ENCODE measurements around the gene MYO1A. TPM values are rescaled to one million over a fixed set of nuclear protein-coding genes. Genes with fewer than 3 reads are reported as not detected.
"Not testable (repeated sequence)": the region's sequence is repeated elsewhere in the genome, so short reads cannot be mapped to it uniquely, and the experiment has no call there.

MYO1A gene
- polyA plus RNA-seq, 3 donors = 0.11 to 0.47 (median 0.20) TPM

DNA sequence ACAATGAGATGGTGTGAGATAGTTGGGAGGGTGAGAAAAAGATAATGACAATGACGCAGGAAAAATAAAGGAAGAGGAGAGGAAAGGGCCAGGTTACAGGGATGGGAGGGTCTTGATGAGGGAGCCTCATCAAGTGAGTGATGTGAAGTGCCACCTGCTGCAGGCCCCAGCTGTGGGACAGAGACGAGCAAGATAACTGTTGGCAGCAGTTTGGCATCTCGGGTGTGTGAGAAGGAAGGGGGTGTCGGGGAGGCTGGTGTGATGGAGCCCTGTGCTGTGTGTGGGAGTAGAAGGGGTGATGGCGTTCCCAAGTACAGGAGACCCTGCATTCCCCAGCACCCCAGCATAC is 22.1 kb downstream of the MYO1A start:
- no peak for DNase-seq (ENCODE audit: extremely low read depth in 1 of 11, low read depth in 9 of 11, low spot score in 4 of 11)

- no peak for DNase-seq (ENCODE audit: extremely low read depth in 1 of 11, low read depth in 9 of 11, low spot score in 4 of 11)
Measured at GRCh38 chr12:57027011-57027804, 22.7 kb downstream of the MYO1A start.

DNA sequence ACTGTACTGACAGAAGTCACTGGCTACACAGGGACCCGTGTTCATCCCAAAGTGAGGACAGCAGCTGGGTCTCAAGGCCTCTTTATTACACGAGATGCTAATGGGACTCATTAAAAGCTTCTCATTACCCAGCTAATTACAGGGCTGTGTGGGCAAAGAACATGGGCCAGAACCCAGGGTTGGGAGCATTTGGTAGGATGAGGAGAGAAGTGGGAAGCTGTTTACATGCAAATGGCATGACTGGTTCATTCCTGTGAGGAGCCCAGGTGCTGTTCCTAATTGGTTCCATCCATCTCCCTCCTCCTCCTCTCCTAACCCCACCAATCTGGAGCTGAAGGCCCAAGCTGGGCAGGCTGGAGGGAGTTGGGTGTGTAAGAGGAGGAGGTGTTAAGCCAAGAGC is 24.7 kb downstream of the MYO1A start:
- DNase-seq (ENCODE audit: extremely low read depth in 1 of 11, low read depth in 9 of 11, low spot score in 4 of 11) = no peak

DNA sequence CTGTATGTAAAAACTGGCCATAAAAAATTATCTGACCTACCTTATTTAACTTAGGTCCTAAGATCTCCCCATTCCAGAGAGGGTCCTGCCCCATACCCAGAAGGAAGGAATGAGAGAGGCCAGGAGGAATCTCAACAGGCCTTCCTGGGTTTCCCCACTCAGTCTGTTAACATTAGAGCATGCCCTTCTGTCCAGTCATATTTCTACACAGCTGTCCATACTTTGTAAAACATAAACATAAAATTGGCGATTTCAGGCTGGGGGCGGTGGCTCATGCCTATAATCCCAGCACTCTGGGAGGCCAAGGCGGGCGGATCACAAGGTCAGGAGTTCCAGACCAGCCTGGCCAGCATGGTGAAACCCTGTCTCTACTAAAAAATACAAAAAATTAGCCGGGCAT is 27.6 kb downstream of the MYO1A start:
- not testable (repeated sequence) for DNase-seq (ENCODE audit: extremely low read depth in 1 of 11, low read depth in 9 of 11, low spot score in 4 of 11)

- no peak for DNase-seq (ENCODE audit: extremely low read depth in 1 of 11, low read depth in 9 of 11, low spot score in 4 of 11)
Measured at GRCh38 chr12:57019983-57020719, 29.8 kb downstream of the MYO1A start.

DNA sequence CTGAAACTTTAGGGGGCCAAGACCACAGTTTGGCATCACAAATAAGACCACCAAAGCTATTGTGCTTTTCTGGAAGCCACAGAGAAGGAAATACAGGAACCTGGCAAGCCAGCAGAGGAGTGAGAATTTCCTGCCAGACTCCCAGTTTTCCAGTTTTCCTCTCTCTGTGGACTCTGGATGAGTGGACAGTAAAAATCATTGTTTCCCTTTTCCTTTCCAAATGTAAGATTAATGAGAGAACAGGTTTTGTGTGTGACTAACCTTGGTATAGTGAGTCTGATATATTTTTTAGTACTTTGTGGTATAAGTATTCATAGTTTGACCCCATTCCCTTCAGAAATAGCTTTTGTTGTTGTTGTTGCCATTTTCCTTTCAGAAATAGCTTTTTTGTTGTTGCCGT is 31.0 kb downstream of the MYO1A start:
- no peak for DNase-seq (ENCODE audit: extremely low read depth in 1 of 11, low read depth in 9 of 11, low spot score in 4 of 11)

DNA sequence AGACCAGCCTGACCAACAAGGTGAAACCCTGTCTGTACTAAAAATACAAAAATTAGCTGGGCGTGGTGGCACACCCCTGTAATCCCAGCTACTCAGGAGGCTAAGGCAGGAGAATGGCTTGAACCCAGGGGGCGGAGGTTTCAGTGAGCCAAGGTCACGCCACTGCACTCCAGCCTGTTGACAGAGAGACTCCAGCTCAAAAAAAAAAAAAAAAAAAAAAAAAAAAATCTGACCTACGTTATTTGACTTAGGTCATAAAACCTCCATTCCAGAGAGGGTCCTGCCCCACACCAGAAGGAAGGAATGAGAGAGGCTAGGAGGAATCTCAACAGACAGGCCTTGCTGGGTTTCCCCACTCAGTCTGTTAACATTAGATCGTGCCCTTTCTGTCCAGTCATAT is 31.6 kb downstream of the MYO1A start:
- not testable (repeated sequence) for DNase-seq (ENCODE audit: extremely low read depth in 1 of 11, low read depth in 9 of 11, low spot score in 4 of 11)

DNA sequence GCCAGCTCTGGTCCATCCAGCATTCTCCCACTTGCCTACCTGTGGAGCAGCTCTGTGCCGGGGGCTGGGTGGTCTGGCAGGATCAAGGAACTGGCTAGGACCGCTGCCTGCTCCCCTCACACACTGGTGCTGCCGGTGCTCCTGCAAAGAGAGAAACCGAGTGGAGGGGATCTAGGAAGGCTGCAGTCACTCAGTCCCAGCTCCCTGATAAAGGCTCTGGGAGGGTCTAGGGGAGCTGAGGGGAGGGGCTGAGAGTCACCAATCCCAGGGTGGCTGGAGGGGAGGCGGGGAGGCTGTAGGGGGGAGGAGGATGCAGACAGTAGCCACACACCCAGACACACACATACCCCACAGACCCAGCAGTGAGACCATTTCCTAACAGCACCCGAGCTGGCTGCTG is 33.6 kb downstream of the MYO1A start, which contains the start of gene TAC3:
TSS of gene TAC3 (minus strand) at position 182 of the 400 bp plus-strand sequence. CDS start 732 bp downstream, outside the sequence.
- DNase-seq (ENCODE audit: extremely low read depth in 1 of 11, low read depth in 9 of 11, low spot score in 4 of 11) = no peak

DNA sequence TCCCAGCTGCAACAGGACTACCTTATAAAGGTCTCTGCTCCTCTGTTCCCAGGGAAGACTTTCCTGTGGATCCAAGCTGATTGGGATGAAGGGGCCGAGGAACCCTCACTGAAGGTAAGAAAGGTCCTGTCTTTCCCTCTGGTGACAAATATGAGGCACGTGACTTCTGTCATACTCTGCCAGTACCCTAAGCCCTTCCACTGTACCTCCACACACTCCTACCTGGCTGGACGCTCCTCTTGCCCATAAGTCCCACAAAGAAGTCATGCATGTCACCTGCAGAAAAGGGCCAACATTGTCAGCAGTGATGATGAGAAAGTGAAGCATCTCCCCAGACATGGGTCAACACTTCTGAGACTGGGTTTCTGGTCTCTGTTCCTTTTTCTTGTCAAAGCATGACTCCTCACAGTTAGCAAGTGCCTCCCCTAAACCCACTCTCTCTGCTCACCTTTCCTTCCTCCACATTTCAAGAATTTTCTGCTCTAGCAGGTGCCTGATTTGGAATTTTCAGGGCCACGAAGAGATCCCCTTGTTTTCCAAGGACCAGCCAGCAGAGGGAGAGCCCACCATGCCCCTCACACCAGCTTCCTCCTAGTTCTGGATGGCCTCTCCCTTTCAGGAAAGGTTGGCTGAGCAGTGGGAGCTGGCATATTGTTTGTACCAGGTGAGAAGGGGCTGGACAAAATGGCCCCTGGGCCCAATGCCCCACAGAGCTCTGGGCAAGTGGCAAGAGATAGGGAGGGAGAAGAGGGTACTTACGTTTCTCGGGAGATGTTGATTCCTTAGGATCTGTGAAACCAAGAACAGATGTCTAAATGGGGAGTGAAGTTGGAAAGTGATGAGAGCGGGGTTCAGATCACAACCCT is 37.1 kb downstream of the MYO1A start:
- no peak for DNase-seq (ENCODE audit: extremely low read depth in 1 of 11, low read depth in 9 of 11, low spot score in 4 of 11)

- no peak for DNase-seq (ENCODE audit: extremely low read depth in 1 of 11, low read depth in 9 of 11, low spot score in 4 of 11)
Measured at GRCh38 chr12:57011438-57012424, 38.2 kb downstream of the MYO1A start.

DNA sequence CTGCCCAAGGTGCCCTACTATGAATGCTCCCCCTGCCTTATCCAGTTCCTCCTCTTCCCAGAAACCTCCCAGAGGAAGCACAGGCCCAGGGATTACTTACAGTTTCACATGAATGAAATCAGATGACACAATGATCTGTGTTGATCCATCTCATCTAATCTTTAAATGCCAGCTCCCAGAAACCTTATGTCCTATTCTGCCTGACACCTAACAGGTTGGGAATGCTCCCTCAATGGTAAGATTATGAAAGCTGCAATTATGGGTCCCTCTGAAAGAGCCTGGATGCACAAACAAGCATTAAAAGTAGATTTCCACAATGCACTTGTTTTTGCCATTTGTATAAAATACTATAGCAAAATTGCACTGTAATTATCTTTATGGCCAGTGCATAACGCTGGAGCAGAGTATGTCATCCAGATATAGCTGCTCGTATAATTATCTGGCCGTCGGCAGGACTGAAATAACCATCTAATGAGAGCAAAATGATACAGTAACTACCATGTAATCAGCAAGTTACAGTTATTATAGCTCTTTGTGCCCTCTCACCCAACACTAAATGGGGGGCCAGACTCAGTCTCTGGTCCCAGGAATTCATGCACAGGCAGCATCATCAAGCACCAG is 39.2 kb downstream of the MYO1A start:
- DNase-seq (ENCODE audit: extremely low read depth in 1 of 11, low read depth in 9 of 11, low spot score in 4 of 11) = no peak

GRCh38 chr12:57009949-57010626 is 39.8 kb downstream of the MYO1A start:
- no peak for DNase-seq (ENCODE audit: extremely low read depth in 1 of 11, low read depth in 9 of 11, low spot score in 4 of 11)

DNA sequence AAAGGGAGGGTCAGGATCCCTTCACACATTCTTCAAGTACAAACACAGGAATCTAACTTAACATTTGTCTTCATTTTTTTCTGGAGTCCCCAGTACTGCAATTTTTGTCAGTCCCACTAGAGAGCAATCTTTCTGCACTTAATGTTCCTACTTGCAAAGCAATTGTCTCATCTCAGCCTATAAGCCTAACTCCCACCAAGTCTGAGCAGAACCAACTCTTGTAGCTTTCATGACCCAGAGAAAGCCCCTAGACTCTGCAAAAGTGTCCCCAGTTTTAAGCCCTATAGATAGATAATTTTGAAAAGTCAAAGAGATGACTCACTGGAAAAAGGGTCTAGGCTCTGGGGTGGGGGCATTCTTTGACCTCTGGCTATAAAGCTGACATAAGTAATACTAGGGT is 41.8 kb downstream of the MYO1A start:
- DNase-seq (ENCODE audit: extremely low read depth in 1 of 11, low read depth in 9 of 11, low spot score in 4 of 11) = peak in 8 of 11 donors; percentile 34 to 70 (median 44)

DNA sequence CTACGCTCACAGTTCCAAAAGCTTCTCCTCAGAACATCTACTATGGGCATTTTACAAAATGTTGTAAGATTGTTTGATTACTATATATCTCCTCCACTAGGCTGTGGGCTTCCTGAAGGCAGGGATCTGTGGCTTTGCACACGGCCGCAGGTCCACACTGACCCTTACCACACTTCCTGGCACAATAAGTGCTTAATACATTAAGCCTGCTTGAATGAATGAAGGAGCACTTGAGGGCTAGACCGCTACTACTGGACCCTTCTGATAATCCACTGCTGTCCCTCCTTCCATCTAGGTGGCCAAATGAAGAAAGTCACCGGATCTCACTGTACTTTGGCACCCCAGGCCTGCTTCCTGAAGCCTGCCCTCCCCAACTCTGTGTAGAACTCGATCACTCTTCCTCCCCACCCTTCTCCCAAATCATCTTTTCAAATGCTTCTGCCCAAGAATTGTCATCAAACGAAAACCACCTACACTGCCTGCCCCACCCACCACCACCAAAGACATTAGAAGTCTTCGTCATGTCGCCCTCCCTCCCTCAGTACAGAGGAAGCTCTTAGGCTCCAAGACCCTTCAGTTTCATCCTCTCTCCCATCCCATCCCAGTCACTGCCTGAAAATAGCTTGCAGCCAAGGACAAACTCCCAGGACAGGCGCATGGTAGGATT is 43.0 kb downstream of the MYO1A start:
- no peak for DNase-seq (ENCODE audit: extremely low read depth in 1 of 11, low read depth in 9 of 11, low spot score in 4 of 11)

DNA sequence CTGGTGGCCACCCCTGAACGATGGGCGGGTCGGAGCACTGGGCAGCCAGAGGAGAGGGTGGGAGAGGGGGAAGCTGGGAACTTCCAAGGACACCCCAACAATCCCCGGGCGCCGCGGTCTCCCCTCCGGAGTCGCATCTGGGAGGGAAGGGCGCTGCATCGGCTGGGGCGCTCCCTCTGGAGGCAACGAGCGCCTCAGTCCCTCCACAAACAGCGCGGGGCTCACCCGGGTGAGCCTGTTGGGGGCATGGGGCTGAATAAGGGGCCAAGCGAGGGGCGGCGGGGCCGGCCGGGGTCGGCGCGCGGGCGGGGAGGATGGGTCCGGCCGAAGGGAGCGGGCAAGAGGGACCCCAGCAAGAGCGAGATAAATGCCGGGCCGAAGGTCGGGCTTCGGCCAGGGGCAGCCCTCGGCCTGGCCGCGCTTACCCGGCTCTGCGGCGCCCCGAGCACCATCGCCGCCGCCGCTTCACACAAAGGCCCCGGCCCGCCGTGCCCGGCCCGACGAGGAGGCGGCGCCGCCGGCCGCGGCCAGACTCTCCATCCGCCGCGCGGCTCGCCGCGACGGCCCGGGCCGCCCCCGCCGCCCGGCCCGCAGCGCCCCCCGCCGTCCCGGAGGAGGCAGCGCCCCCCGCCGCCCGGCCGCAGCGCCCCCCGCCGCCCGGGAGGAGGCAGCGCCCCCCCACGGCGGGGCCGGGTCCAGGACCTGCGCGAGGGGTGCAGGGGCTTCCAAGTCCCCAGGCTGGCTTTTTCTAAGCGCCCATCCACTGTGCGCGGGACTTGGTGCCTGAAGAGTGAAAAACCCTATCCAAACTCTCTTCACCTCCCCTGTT is 43.7 kb downstream of the MYO1A start, which contains the start of gene ZBTB39:
TSS of gene ZBTB39 (minus strand) at position 567 of the 829 bp plus-strand sequence. CDS start 1,629 bp downstream, outside the sequence.
- DNase-seq (ENCODE audit: extremely low read depth in 1 of 11, low read depth in 9 of 11, low spot score in 4 of 11) = peak in 4 of 11 donors; percentile 48 to 60 (median 53)

DNA sequence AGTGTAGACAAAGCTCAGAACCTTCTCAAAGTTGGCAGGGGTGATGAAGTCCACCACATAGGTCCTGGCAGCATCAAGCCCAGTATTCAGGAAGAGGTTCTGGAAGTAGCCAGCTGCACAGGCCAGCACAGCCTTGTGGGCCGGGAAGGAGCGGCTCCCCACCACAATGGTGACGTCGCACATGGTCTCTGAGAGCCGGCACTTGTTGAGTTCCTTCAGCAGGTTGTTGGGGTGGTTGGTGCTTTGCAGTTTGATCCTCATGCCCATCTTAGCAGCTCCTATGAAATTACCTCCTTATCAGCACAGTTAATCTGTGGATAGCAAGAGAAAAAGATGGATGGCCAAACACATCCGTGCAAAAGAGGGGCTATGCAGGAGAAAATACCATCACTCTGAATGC is 45.3 kb downstream of the MYO1A start:
- no peak for DNase-seq (ENCODE audit: extremely low read depth in 1 of 11, low read depth in 9 of 11, low spot score in 4 of 11)
